B cell (primary cell): ENCODE measurements around the gene DOCK8.

Experiments used
- EZH2 ChIP-seq: IDR thresholded peaks from 2 replicates; pipeline ENCODE4 v1.6.1; 2012; ENCODE audit warnings: borderline replicate concordance, low read depth, mild to moderate bottlenecking, moderate library complexity, low read length; ENCODE audit not compliant: insufficient read depth, poor library complexity, severe bottlenecking
- TF ChIP-seq, protein P1 (sequence below): fragments of 200-600 bp; IDR thresholded peaks from one replicate; pipeline ENCODE4 v1.8.0; 2022; ENCODE audit warnings: antibody characterized with exemption, mild to moderate bottlenecking

- TF ChIP-seq, protein P1, sequence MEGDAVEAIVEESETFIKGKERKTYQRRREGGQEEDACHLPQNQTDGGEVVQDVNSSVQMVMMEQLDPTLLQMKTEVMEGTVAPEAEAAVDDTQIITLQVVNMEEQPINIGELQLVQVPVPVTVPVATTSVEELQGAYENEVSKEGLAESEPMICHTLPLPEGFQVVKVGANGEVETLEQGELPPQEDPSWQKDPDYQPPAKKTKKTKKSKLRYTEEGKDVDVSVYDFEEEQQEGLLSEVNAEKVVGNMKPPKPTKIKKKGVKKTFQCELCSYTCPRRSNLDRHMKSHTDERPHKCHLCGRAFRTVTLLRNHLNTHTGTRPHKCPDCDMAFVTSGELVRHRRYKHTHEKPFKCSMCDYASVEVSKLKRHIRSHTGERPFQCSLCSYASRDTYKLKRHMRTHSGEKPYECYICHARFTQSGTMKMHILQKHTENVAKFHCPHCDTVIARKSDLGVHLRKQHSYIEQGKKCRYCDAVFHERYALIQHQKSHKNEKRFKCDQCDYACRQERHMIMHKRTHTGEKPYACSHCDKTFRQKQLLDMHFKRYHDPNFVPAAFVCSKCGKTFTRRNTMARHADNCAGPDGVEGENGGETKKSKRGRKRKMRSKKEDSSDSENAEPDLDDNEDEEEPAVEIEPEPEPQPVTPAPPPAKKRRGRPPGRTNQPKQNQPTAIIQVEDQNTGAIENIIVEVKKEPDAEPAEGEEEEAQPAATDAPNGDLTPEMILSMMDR = no peak
- TF ChIP-seq EZH2 = no peak
Measured at GRCh38 chr9:217950-218349, 3.3 kb downstream of the DOCK8 start.
